Activated CD8-positive, alpha-beta memory T cell treated with anti-CD3 and anti-CD28 coated beads, Interleukin-2, amount 50 U/mL, for 24 hours (primary cell): ENCODE data around the gene NTRK3.

Experiments used
- DNase-seq: peaks from one replicate; pipeline ENCODE4 v3.0.0-alpha.2; 2020; ENCODE audit errors: extremely low read depth

NTRK3 gene

GRCh38 chr15:87826119-87826747 is 430.3 kb downstream of the NTRK3 start:
- DNase-seq = no peak

- no peak for DNase-seq
Measured at GRCh38 chr15:87818756-87819155, 437.8 kb downstream of the NTRK3 start.

- DNase-seq = no peak
Measured at GRCh38 chr15:87817553-87817952, 439.0 kb downstream of the NTRK3 start.

GRCh38 chr15:87816811-87817210 is 439.7 kb downstream of the NTRK3 start:
- DNase-seq = no peak

- no peak for DNase-seq
Measured at GRCh38 chr15:87816016-87816415, 440.5 kb downstream of the NTRK3 start.
